ENCODE data around the gene SIKE1.

The SIKE1 gene

GRCh38 chr1:114821978-114822377, 41.5 kb upstream of the SIKE1 start:
- no peak for ATAC-seq

GRCh38 chr1:114820392-114820791, 39.9 kb upstream of the SIKE1 start:
- ATAC-seq, result no peak
- no peak for TF ChIP-seq SNAI2 (CRISPR knock-in tag; IDR thresholded peaks at IDR 0.05)
- TF ChIP-seq CSDC2 (CRISPR knock-in tag; IDR thresholded peaks at IDR 0.05), result no peak
- no peak for TF ChIP-seq PPARA (CRISPR knock-in tag; IDR thresholded peaks at IDR 0.05; ENCODE audit: borderline replicate concordance)
- TF ChIP-seq PATZ1 (CRISPR knock-in tag; IDR thresholded peaks at IDR 0.05; ENCODE audit: borderline replicate concordance), result no peak
- no peak for TF ChIP-seq CSRNP3 (CRISPR knock-in tag; IDR thresholded peaks at IDR 0.05)
- no peak for TF ChIP-seq CREB5 (CRISPR knock-in tag; IDR thresholded peaks at IDR 0.05; ENCODE audit: low read depth)
- no peak for TF ChIP-seq TSHZ2 (CRISPR knock-in tag; IDR thresholded peaks at IDR 0.05)
- no peak for TF ChIP-seq POU6F1 (CRISPR knock-in tag; IDR thresholded peaks at IDR 0.05; ENCODE audit: borderline replicate concordance, low read depth)
- no peak for TF ChIP-seq TCF4 (CRISPR knock-in tag; IDR thresholded peaks at IDR 0.05; ENCODE audit: borderline replicate concordance)
- TF ChIP-seq TOX (CRISPR knock-in tag; IDR thresholded peaks at IDR 0.05; ENCODE audit: borderline replicate concordance), result no peak
- no peak for TF ChIP-seq ZFP30 (CRISPR knock-in tag; IDR thresholded peaks at IDR 0.05)
- TF ChIP-seq BACH2 (CRISPR knock-in tag; IDR thresholded peaks at IDR 0.05; ENCODE audit: borderline replicate concordance), result no peak
- no peak for TF ChIP-seq ZC3H10 (CRISPR knock-in tag; IDR thresholded peaks at IDR 0.05)
- no peak for TF ChIP-seq GLIS3 (CRISPR knock-in tag; IDR thresholded peaks at IDR 0.05)
- TF ChIP-seq ZFP3 (CRISPR knock-in tag; IDR thresholded peaks at IDR 0.05), result no peak
- no peak for TF ChIP-seq ESRRG (CRISPR knock-in tag; IDR thresholded peaks at IDR 0.05)
- TF ChIP-seq ISL1 (CRISPR knock-in tag; IDR thresholded peaks at IDR 0.05), result no peak

More at GRCh38 chr1:114821978-114822377, 41.5 kb upstream of the SIKE1 start:
- TF ChIP-seq PATZ1 (CRISPR knock-in tag; IDR thresholded peaks at IDR 0.05; ENCODE audit: borderline replicate concordance), result no peak
- TF ChIP-seq ISL1 (CRISPR knock-in tag; IDR thresholded peaks at IDR 0.05), result no peak
- TF ChIP-seq BACH2 (CRISPR knock-in tag; IDR thresholded peaks at IDR 0.05; ENCODE audit: borderline replicate concordance), result no peak
- TF ChIP-seq POU6F1 (CRISPR knock-in tag; IDR thresholded peaks at IDR 0.05; ENCODE audit: borderline replicate concordance, low read depth), result no peak
- no peak for TF ChIP-seq GLIS3 (CRISPR knock-in tag; IDR thresholded peaks at IDR 0.05)
- TF ChIP-seq ZC3H10 (CRISPR knock-in tag; IDR thresholded peaks at IDR 0.05), result no peak
- TF ChIP-seq CSDC2 (CRISPR knock-in tag; IDR thresholded peaks at IDR 0.05), result no peak
- TF ChIP-seq CREB5 (CRISPR knock-in tag; IDR thresholded peaks at IDR 0.05; ENCODE audit: low read depth), result no peak
- no peak for TF ChIP-seq ZNF8 (CRISPR knock-in tag; IDR thresholded peaks at IDR 0.05)
- no peak for TF ChIP-seq ZFP30 (CRISPR knock-in tag; IDR thresholded peaks at IDR 0.05)
